ENCODE results near the gene ASIC4. TPM values are rescaled to one million over a fixed set of nuclear protein-coding genes. Genes with fewer than 3 reads are reported as not detected.

ASIC4 gene
- total and polyA plus RNA-seq, 2 of the 13 experiments (the other 11 are each of a cell fraction or from before 2014, with no cell fraction given): 0.03 TPM; not detected in 1

- no peak for TF ChIP-seq ZFP37 (CRISPR knock-in tag; IDR thresholded peaks at IDR 0.05; ENCODE audit: borderline replicate concordance)
- no peak for TF ChIP-seq MYPOP (CRISPR knock-in tag; IDR thresholded peaks at IDR 0.05)
- TF ChIP-seq FOXP4 (CRISPR knock-in tag; IDR thresholded peaks at IDR 0.05): no peak
- TF ChIP-seq ISX (CRISPR knock-in tag; conservative IDR thresholded peaks at IDR 0.05): 0 out of 2 replicates have a peak, but pooled peaks have one; percentile 55
- TF ChIP-seq PAF1 (CRISPR knock-in tag; IDR thresholded peaks at IDR 0.05): no peak
- TF ChIP-seq MYC (CRISPR knock-in tag; IDR thresholded peaks at IDR 0.05; ENCODE audit: borderline replicate concordance): peak; percentile 16; the same call in 1 of the 2 replicates
- no peak; the same call in none of the 2 replicates for TF ChIP-seq HES4 (CRISPR knock-in tag; IDR thresholded peaks at IDR 0.05; ENCODE audit: borderline replicate concordance)
- peak; percentile 2 for TF ChIP-seq SRSF1 (optimal IDR thresholded peaks at IDR 0.05; ENCODE audit: low read depth, low read length)
- TF ChIP-seq ZNF484 (CRISPR knock-in tag; IDR thresholded peaks at IDR 0.05; ENCODE audit: borderline replicate concordance, low read depth): no peak
- no peak for TF ChIP-seq TAF15 (IDR thresholded peaks at IDR 0.05; ENCODE audit: low read depth, low read length, poor library complexity, severe bottlenecking)
- TF ChIP-seq KDM2A (CRISPR knock-in tag; IDR thresholded peaks at IDR 0.05; ENCODE audit: borderline replicate concordance, low read depth): peak; percentile 14; the same call in 1 of the 2 replicates
- no peak for TF ChIP-seq SMARCC2 (IDR thresholded peaks at IDR 0.05)
- no peak for TF ChIP-seq MEIS2 (CRISPR knock-in tag; IDR thresholded peaks at IDR 0.05)
- no peak; the same call in 1 of the 2 replicates for TF ChIP-seq ZFX (CRISPR knock-in tag; IDR thresholded peaks at IDR 0.05; ENCODE audit: low read depth)
- no peak for TF ChIP-seq ZGPAT (CRISPR knock-in tag; IDR thresholded peaks at IDR 0.05)
- TF ChIP-seq ZNF160 (CRISPR knock-in tag; IDR thresholded peaks at IDR 0.05): 0 out of 2 replicates have a peak, but pooled peaks have one; percentile 23
- peak; percentile 81 for TF ChIP-seq ZFY (CRISPR knock-in tag; IDR thresholded peaks at IDR 0.05)
- no peak for TF ChIP-seq ZNF788 (CRISPR knock-in tag; IDR thresholded peaks at IDR 0.05; ENCODE audit: borderline replicate concordance)
- 0 out of 2 replicates have a peak, but pooled peaks have one; percentile 8 for TF ChIP-seq ZNF468 (CRISPR knock-in tag; IDR thresholded peaks at IDR 0.05)
- no peak for TF ChIP-seq SALL1 (CRISPR knock-in tag; IDR thresholded peaks at IDR 0.05)
- TF ChIP-seq U2AF1 (optimal IDR thresholded peaks at IDR 0.05; ENCODE audit: low read depth, low read length): no peak
- TF ChIP-seq ATF7-NPFF (CRISPR knock-in tag; IDR thresholded peaks at IDR 0.05; ENCODE audit: low read depth): no peak
- no peak for TF ChIP-seq GABPA (IDR thresholded peaks at IDR 0.05; ENCODE audit: low read depth, low read length)
- TF ChIP-seq GABPA (CRISPR knock-in tag; IDR thresholded peaks at IDR 0.05; ENCODE audit: low read depth): no peak
- no peak for TF ChIP-seq MTF1 (CRISPR knock-in tag; IDR thresholded peaks at IDR 0.05)
- TF ChIP-seq MLX (CRISPR knock-in tag; IDR thresholded peaks at IDR 0.05): no peak
- TF ChIP-seq GABPB1 (CRISPR knock-in tag; IDR thresholded peaks at IDR 0.05): peak; percentile 5; the same call in 1 of the 2 replicates
These were observed 56.6 kb downstream of the ASIC4 start (continued) for GRCh38 chr2:219570924-219571310.

Measured in HepG2 (cell line).